Sigmoid colon (tissue), 4 donors: ENCODE measurements around the gene UBE2L6.

ENCODE experiments used
- POLR2A ChIP-seq, 2 donors: fragments of 450-650 bp; IDR thresholded peaks; one replicate each; pipeline ENCODE4 v1.6.1; 2016; ENCODE audit warnings: antibody characterized with exemption in 2 of 2, mild to moderate bottlenecking in 2 of 2, moderate library complexity in 2 of 2
- POLR2AphosphoS5 ChIP-seq, 4 donors: sonication (generic); formaldehyde crosslinking; IDR thresholded peaks; one replicate each; pipeline ENCODE4 v1.6.1; 2017; ENCODE audit warnings: antibody characterized with exemption in 4 of 4
- TF ChIP-seq, protein P1 (sequence below), 4 experiments: fragments of 450-650 bp in 3 of 4; fragments of 200-600 bp in 1 of 4; IDR thresholded peaks; one replicate each; pipeline ENCODE4 v1.5.1; 2016 to 2019; ENCODE audit warnings: antibody characterized with exemption in 4 of 4, mild to moderate bottlenecking in 3 of 4, moderate library complexity in 2 of 4

DNA sequence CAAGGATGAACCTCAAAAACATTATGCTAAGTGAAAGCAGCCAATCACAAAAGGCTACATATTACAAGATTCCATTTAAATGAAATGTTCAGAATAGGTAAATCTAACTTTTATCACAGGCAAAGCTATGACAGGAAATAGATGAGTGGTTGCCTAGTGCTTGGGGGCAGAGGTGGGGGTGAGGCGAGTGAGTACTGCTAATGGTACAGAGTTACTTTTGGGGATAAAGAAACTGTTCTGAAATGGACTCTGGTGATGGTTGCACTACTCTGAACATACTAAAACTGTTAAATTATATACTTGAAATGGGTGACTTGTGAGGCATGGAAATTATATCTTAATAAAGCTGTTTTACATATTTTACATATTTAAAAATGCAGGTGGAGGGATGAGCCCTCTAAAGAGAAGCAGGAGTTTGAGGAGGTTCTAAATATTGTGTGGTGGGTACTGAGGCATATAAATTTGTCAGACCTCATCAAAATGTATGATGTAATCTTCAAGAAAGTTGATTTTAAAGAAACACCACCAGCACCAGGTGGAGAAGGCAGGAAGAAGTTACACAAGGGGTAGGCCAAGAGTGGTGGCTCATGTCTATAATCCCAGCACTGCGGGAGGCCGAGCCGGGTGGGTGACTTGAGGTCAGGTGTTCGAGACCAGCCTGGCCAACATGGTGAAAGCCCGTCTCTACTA, 55.6 kb downstream of the UBE2L6 start:
- TF ChIP-seq, protein P1, sequence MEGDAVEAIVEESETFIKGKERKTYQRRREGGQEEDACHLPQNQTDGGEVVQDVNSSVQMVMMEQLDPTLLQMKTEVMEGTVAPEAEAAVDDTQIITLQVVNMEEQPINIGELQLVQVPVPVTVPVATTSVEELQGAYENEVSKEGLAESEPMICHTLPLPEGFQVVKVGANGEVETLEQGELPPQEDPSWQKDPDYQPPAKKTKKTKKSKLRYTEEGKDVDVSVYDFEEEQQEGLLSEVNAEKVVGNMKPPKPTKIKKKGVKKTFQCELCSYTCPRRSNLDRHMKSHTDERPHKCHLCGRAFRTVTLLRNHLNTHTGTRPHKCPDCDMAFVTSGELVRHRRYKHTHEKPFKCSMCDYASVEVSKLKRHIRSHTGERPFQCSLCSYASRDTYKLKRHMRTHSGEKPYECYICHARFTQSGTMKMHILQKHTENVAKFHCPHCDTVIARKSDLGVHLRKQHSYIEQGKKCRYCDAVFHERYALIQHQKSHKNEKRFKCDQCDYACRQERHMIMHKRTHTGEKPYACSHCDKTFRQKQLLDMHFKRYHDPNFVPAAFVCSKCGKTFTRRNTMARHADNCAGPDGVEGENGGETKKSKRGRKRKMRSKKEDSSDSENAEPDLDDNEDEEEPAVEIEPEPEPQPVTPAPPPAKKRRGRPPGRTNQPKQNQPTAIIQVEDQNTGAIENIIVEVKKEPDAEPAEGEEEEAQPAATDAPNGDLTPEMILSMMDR (IDR thresholded peaks at IDR 0.05): no peak
- no peak for TF ChIP-seq POLR2A (IDR thresholded peaks at IDR 0.05)
- TF ChIP-seq POLR2AphosphoS5 (IDR thresholded peaks at IDR 0.05): no peak
